Gastrocnemius medialis (tissue), 4 donors: ENCODE results near the gene LCLAT1.

Experiments used
- CTCF ChIP-seq, 5 experiments: fragments of 450-650 bp in 3 of 5; fragments of 200-600 bp in 2 of 5; sonication (generic) in 2 of 5; IDR thresholded peaks in 4 of 5; conservative IDR thresholded peaks in 1 of 5; 1 replicate in 4 of 5; 2 replicates in 1 of 5; pipeline ENCODE4 v1.5.1; 2016 to 2019; ENCODE audit warnings: antibody characterized with exemption in 5 of 5, mild to moderate bottlenecking in 3 of 5, moderate library complexity in 3 of 5
- POLR2A ChIP-seq, 2 donors: fragments of 450-650 bp; IDR thresholded peaks; one replicate each; pipeline ENCODE4 v1.6.1; 2017; ENCODE audit warnings: antibody characterized with exemption in 2 of 2, mild to moderate bottlenecking in 2 of 2, moderate library complexity in 2 of 2

- TF ChIP-seq CTCF (IDR thresholded peaks at IDR 0.05 in 4 of 5, conservative IDR thresholded peaks at IDR 0.05 in 1 of 5) (no peak), POLR2A (IDR thresholded peaks at IDR 0.05) (no peak)
Observed at GRCh38 chr2:30448308-30448707, 1.3 kb downstream of the LCLAT1 start.
